Gastroesophageal sphincter (tissue), 4 donors: ENCODE measurements around the gene RBM12. TPM values are rescaled to one million over a fixed set of nuclear protein-coding genes. Genes with fewer than 3 reads are reported as not detected.
"Not testable (repeated sequence)": the region's sequence is repeated elsewhere in the genome, so short reads cannot be mapped to it uniquely, and the experiment has no call there.

Experiments
- ATAC-seq: fragments of 150-250 bp; one replicate; pipeline ENCODE4 v1.9.1; 2016; ENCODE audit warnings: mild to moderate bottlenecking, moderate library complexity
- H3K27ac ChIP-seq, 4 donors: fragments of 200-600 bp; sonication (generic) in 3 of 4; 1 replicate in 3 of 4; 2 replicates in 1 of 4; pipeline ENCODE4 v1.5.1; 2016 to 2019
- H3K27me3 ChIP-seq: fragments of 200-600 bp; sonication (generic); one replicate; pipeline ENCODE4 v1.5.1; 2019
- H3K36me3 ChIP-seq, 2 donors: fragments of 200-600 bp; sonication (generic); one replicate each; pipeline ENCODE4 v1.5.1; 2019; ENCODE audit warnings: control low read depth in 1 of 2
- H3K4me1 ChIP-seq, 3 donors: fragments of 200-600 bp; sonication (generic); 1 replicate in 2 of 3; 2 replicates in 1 of 3; pipeline ENCODE4 v1.5.1; 2016 to 2019; ENCODE audit warnings: control low read depth in 2 of 3
- H3K4me3 ChIP-seq, 2 donors: fragments of 200-600 bp; sonication (generic); one replicate each; pipeline ENCODE4 v1.5.1; 2019; ENCODE audit warnings: mild to moderate bottlenecking in 1 of 2, moderate library complexity in 1 of 2
- H3K9me3 ChIP-seq, 3 donors: fragments of 200-600 bp; sonication (generic); one replicate each; pipeline ENCODE4 v1.5.1; 2017 to 2019; ENCODE audit warnings: control low read depth in 2 of 3
- CTCF ChIP-seq, 4 experiments: fragments of 200-600 bp in 2 of 4; fragments of 450-650 bp in 2 of 4; sonication (generic) in 1 of 4; IDR thresholded peaks; one replicate each; pipeline ENCODE4 v1.5.1; 2017 to 2019; ENCODE audit warnings: antibody characterized with exemption in 4 of 4, mild to moderate bottlenecking in 2 of 4, moderate library complexity in 2 of 4
- EP300 ChIP-seq: sonication (generic); formaldehyde crosslinking; IDR thresholded peaks from one replicate; pipeline ENCODE4 v1.6.1; 2017; ENCODE audit warnings: antibody characterized with exemption, mild to moderate bottlenecking
- POLR2A ChIP-seq, 2 donors: fragments of 450-650 bp; IDR thresholded peaks; one replicate each; pipeline ENCODE4 v1.6.1; 2017; ENCODE audit warnings: antibody characterized with exemption in 2 of 2, mild to moderate bottlenecking in 2 of 2, moderate library complexity in 1 of 2
- POLR2AphosphoS5 ChIP-seq: sonication (generic); formaldehyde crosslinking; IDR thresholded peaks from one replicate; pipeline ENCODE4 v1.6.1; 2017; ENCODE audit warnings: antibody characterized with exemption
- WGBS, 2 donors: methylation state at CpG; one replicate each; pipeline ENCODE4 v1.1.5; 2018; ENCODE audit warnings: low coverage in 1 of 2; 5-methylcytosine and 5-hydroxymethylcytosine counted together
- total RNA-seq, 4 donors: library from RNA; depleted of rRNA; stranded (reverse); fragments of >200 nt; gene quantifications; one replicate each; pipeline ENCODE4 v1.1.0, GENCODE V29; 2016

The RBM12 gene, protein sequence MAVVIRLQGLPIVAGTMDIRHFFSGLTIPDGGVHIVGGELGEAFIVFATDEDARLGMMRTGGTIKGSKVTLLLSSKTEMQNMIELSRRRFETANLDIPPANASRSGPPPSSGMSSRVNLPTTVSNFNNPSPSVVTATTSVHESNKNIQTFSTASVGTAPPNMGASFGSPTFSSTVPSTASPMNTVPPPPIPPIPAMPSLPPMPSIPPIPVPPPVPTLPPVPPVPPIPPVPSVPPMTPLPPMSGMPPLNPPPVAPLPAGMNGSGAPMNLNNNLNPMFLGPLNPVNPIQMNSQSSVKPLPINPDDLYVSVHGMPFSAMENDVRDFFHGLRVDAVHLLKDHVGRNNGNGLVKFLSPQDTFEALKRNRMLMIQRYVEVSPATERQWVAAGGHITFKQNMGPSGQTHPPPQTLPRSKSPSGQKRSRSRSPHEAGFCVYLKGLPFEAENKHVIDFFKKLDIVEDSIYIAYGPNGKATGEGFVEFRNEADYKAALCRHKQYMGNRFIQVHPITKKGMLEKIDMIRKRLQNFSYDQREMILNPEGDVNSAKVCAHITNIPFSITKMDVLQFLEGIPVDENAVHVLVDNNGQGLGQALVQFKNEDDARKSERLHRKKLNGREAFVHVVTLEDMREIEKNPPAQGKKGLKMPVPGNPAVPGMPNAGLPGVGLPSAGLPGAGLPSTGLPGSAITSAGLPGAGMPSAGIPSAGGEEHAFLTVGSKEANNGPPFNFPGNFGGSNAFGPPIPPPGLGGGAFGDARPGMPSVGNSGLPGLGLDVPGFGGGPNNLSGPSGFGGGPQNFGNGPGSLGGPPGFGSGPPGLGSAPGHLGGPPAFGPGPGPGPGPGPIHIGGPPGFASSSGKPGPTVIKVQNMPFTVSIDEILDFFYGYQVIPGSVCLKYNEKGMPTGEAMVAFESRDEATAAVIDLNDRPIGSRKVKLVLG
- total RNA-seq, result 10 to 100 TPM; 18.9 to 36.3 (median 29.5) TPM

GRCh38 chr20:35664466-35665206 is at the start of gene RBM12, which contains the start of gene CPNE1:
TSS of gene RBM12 (minus strand) at chr20:35664900. CDS start at chr20:35655322, 9,578 bp downstream.
TSS of gene CPNE1 (minus strand) at chr20:35664900. CDS start at chr20:35632923, 31,977 bp downstream.
- peaks cover 3 to 42% (median 12%) of the 10 kb centered on the region in 3 donors for H3K4me1 ChIP-seq
- TF ChIP-seq POLR2A (IDR thresholded peaks at IDR 0.05) (peak; percentile 87 to 92), POLR2AphosphoS5 (peak; percentile 97), EP300 (no peak), CTCF (IDR thresholded peaks at IDR 0.05) (peak in 2 of 4 experiments; percentile 2 to 32)
- ATAC-seq, result peak; percentile 97
- H3K36me3 ChIP-seq, result peaks cover 0 to 20% of the 10 kb centered on the region in 2 donors
- no peaks in the 10 kb centered on the region for H3K9me3 ChIP-seq
- 0 to 2% methylated on average over 6 to 11 of the region's 61 CpGs for WGBS, 2 donors
- H3K4me3 ChIP-seq, result peak within 1 kb of the TSS; percentile 78 to 81
- peak within 1 kb of the TSS; percentile 92 to 100 (median 98) for H3K27ac ChIP-seq
- no peaks in the 10 kb centered on the region for H3K27me3 ChIP-seq

GRCh38 chr20:35714127-35714526 is 49.4 kb upstream of the RBM12 start:
- Histone ChIP-seq H3K27me3 (no peaks in the 10 kb centered on the region), H3K9me3 (no peaks in the 10 kb centered on the region), H3K4me1 (peaks cover 6 to 64% (median 10%) of the 10 kb centered on the region in 3 donors), H3K4me3 (no peak overlapping the region), H3K27ac (no peak overlapping the region), H3K36me3 (peaks cover 5 to 100% of the 10 kb centered on the region in 2 donors)
- ATAC-seq, result no peak
- WGBS, 2 donors, result 49 to 56% methylated on average over 4 of the region's 4 CpGs
- no peak for TF ChIP-seq POLR2AphosphoS5
- no peak for TF ChIP-seq CTCF (IDR thresholded peaks at IDR 0.05)
- no peak for TF ChIP-seq POLR2A (IDR thresholded peaks at IDR 0.05)
- TF ChIP-seq EP300, result no peak

DNA sequence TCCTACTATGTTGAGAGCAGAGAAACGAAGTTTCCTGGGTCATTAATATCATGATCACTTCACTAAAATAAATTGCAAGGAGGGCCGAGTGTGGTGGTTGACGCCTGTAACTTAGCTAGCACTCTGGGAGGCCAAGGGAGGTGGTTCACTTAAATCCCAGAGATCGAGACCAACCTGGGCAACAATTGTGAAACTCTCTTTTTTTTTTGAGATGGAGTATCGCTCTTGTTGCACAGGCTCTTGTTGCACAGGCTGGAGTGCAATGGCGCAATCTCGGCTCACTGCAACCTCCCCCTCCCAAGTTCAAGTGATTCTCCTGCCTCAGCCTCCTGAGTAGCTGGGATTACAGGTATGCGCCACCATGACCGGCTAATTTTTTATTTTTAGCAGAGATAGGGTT is 48.4 kb upstream of the RBM12 start:
- Histone ChIP-seq H3K36me3 (peaks cover 5 to 100% of the 10 kb centered on the region in 2 donors), H3K4me1 (peaks cover 6 to 61% (median 10%) of the 10 kb centered on the region in 3 donors)
- ATAC-seq, H3K27ac ChIP-seq, H3K9me3 ChIP-seq, H3K4me3 ChIP-seq, H3K27me3 ChIP-seq: not testable (repeated sequence)
- 75 to 82% methylated on average over 4 to 6 of the region's 9 CpGs for WGBS, 2 donors

DNA sequence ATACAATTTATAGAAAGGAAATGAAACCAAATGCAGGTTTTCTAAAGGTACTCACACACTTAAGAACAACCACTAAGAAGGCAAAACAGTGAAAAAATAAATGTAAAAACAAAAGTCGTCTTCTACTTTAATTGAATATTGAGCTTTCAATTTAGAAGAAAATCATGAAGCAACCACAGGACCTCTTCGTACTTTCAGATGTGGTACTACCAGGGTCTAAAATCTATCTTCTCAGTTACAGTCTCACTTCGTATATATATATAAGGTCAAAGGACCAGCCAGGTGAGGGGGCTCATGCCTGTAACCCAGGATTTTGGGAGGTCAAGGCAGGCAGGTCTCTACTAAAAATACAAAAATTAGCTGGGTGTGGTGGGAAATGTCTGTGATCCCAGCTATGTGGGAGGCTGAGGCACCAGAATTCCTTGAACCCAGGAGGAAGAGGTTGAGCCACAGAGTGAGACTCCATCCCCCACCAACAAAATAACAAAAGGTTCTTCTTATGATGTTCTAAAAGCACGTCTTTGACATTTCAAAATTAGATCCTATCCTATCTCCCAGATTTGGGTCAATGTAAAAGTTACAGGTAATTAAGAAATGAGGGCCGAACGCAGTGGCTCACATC is 47.0 kb upstream of the RBM12 start:
- peaks cover 9 to 100% of the 10 kb centered on the region in 2 donors for H3K36me3 ChIP-seq
- no peaks in the 10 kb centered on the region for H3K9me3 ChIP-seq
- TF ChIP-seq POLR2AphosphoS5 (no peak), POLR2A (IDR thresholded peaks at IDR 0.05) (no peak), EP300 (no peak), CTCF (IDR thresholded peaks at IDR 0.05) (no peak)
- peaks cover 6 to 54% (median 10%) of the 10 kb centered on the region in 3 donors for H3K4me1 ChIP-seq
- no peaks in the 10 kb centered on the region for H3K27me3 ChIP-seq
- 53 to 69% methylated on average over 4 to 6 of the region's 6 CpGs for WGBS, 2 donors
- no peak for ATAC-seq
- H3K27ac ChIP-seq, result peak overlapping the region in 1 of 4 donors; percentile 2
- no peak overlapping the region for H3K4me3 ChIP-seq
